Heart right ventricle (tissue), 16 donors: ENCODE results near the gene ABI1. TPM values are rescaled to one million over a fixed set of nuclear protein-coding genes. Genes with fewer than 3 reads are reported as not detected.
A peak's percentile ranks its signal among the peaks of the same experiment; 100 is the strongest.

ENCODE experiments used
- ATAC-seq, 8 donors: fragments of 200-7000 bp; cut with Tn5 transposase; one replicate each; pipeline ENCODE4 v1.9.1; 2020; ENCODE audit warnings: mild to moderate bottlenecking in 8 of 8, moderate library complexity in 8 of 8, moderate number of reproducible peaks in 1 of 8
- DNase-seq, 2 donors: peaks; one replicate each; pipeline ENCODE4 v3.0.0-alpha.2; 2020
- H3K27ac ChIP-seq, 10 donors: fragments of 200-600 bp; sonication (generic) in 2 of 10; one replicate each; pipeline versions ENCODE4 v1.5.0 to v1.8.0; 2020 to 2022; ENCODE audit warnings: mild to moderate bottlenecking in 3 of 10
- H3K27me3 ChIP-seq, 7 donors: fragments of 200-600 bp; one replicate each; pipeline ENCODE4 v1.8.0; 2021 to 2022; ENCODE audit warnings: mild to moderate bottlenecking in 2 of 7
- H3K36me3 ChIP-seq, 9 donors: fragments of 200-600 bp; sonication (generic) in 1 of 9; one replicate each; pipeline versions ENCODE4 v1.5.0 to v1.8.0; 2020 to 2022; ENCODE audit warnings: mild to moderate bottlenecking in 2 of 9
- H3K4me1 ChIP-seq, 9 donors: fragments of 200-600 bp; sonication (generic) in 1 of 9; one replicate each; pipeline versions ENCODE4 v1.5.0 to v1.8.0; 2020 to 2022; ENCODE audit warnings: mild to moderate bottlenecking in 4 of 9
- H3K4me3 ChIP-seq, 10 donors: fragments of 200-600 bp; sonication (generic) in 2 of 10; one replicate each; pipeline versions ENCODE4 v1.5.0 to v1.8.0; 2020 to 2022; ENCODE audit warnings: mild to moderate bottlenecking in 7 of 10, moderate library complexity in 2 of 10
- H3K9me3 ChIP-seq, 11 donors: fragments of 200-600 bp in 10 of 11; sonication (generic) in 2 of 11; one replicate each; pipeline versions ENCODE4 v1.5.0 to v1.8.0; 2013 to 2022; ENCODE audit warnings: mild to moderate bottlenecking in 2 of 11, control low read depth in 1 of 11, moderate library complexity in 1 of 11
- WGBS, 2 donors: extraction: QIAGEN DNeasy Blood & Tissue Kit; methylation state at CpG; one replicate each; pipeline ENCODE4 v1.1.7; 2013; ENCODE audit warnings: inconsistent platforms in 1 of 2; 5-methylcytosine and 5-hydroxymethylcytosine counted together
- intact Hi-C, 10 donors: fragments of 100-400 bp; cut with DNase I; formaldehyde crosslinking; loops; one replicate each; pipeline versions ENCODE4 v1.11.1 to v1.14.2; 2022
- polyA plus RNA-seq, 2 donors: library from polyadenylated mRNA; stranded (reverse); fragments of 200-250 nt; gene quantifications; one replicate each; pipeline ENCODE4 v1.2.3, GENCODE V29; 2013
- total RNA-seq, 10 donors: library from RNA; stranded (reverse); fragmentation: NEBNext Ultra II Directional in 3 of 10; extraction: Animal tissue kit (Norgen Biotek cat#: 25700) in 3 of 10; gene quantifications; one replicate each; pipeline versions ENCODE4 v1.2.1 to v1.2.4, GENCODE V29; 2021 to 2023
- TF ChIP-seq, protein P1 (sequence below), 9 donors: fragments of 200-600 bp; sonication (generic) in 2 of 9; IDR thresholded peaks; one replicate each; pipeline versions ENCODE4 v1.5.0 to v1.8.0; 2021 to 2022; ENCODE audit warnings: antibody characterized with exemption in 9 of 9, mild to moderate bottlenecking in 5 of 9, moderate library complexity in 1 of 9
- donor health status: Arrhythmogenic right ventricular cardiomyopathy.
- donor health status: ischemic (EF 13 %, LVEDD 7.1; RV severe dilation, severe dysfunction).
- donor health status: healthy with polysubstance abuse.
- donor health status: DM: no; HTN: yes; CAD: no.
- donor health status: DM: no; HTN: no; CAD: no.
- donor health status: ischemic (EF 25% LVEDD 6.9; RV normal size, moderate dysfunction).
- donor health status: ischemic (EF 25% LVEDD 5.7; RV mildly dilated, moderate dysfunction).
- donor health status: healthy.
- donor health status: DM: yes; HTN: yes; CAD: no.
- donor health status: Ischemic cardiomyopathy.
- donor health status: ischemic (EF 35%, LVEDD 5.7; RV mildly dilated, moderate dysfunction).
- donor health status: nonischemic (EF 11% LVEDD 7.7; RV severe dilation, severe dysfunction).
- donor health status: DM: yes; HTN: yes; CAD: no.
- donor health status: PGD.
- donor health status: ischemic (EF 29% LVEDD 5.4; RV normal size, mild dysfunction).
- donor health status: nonischemic (EF 23%, LVEDD 6.1; RV moderate dilation, normal function).

ABI1 gene
- total and polyA plus RNA-seq, 12 donors = 14.6 to 39.3 (median 27.6) TPM

DNA sequence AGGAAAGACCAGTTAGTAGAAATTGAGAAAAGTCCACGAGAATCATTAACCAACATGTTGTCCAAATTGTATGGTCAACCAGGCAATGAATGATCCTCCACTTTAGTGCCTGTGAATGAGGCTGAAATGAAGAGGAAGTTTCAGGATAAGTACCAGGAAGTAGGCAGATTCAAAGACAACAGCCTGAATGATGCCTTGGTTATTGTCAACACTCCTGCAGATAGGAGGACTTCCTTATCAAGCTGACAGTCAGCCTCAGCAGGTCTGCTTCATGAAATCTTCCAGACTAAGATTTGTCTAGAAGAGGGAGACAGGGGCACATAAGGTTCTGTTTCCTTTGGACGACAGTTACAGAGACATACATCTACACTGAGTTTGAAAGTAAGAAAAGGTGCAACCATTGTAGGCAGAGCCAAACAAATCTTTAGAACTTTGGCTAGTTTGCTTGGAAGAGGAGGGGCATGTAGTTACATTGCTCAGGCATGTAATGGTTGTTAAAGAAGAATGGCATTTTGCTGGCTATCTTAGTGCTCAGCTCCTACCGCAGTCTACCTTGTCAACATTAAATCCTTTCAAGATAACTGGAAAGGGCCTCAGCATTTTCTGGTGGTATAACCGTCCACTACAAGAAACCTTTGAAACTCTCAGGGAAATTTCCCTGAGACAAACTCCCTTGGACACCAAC is 81.4 kb downstream of the ABI1 start:
- intact Hi-C loops = no loop called here
- ATAC-seq = peak in 1 of 8 donors; percentile 35
- Histone ChIP-seq H3K4me3 (no peak overlapping the region), H3K27me3 (no peaks in the 10 kb centered on the region), H3K36me3 (peaks cover 0 to 3% (median 0%) of the 10 kb centered on the region in 9 donors), H3K27ac (no peak overlapping the region), H3K9me3 (peaks cover 0 to 7% (median 0%) of the 10 kb centered on the region in 11 donors), H3K4me1 (peaks cover 4 to 30% (median 26%) of the 10 kb centered on the region in 9 donors)
- WGBS, 2 donors = 71 to 75% methylated on average over 4 of the region's 4 CpGs
- no peak for DNase-seq
- TF ChIP-seq, protein P1, sequence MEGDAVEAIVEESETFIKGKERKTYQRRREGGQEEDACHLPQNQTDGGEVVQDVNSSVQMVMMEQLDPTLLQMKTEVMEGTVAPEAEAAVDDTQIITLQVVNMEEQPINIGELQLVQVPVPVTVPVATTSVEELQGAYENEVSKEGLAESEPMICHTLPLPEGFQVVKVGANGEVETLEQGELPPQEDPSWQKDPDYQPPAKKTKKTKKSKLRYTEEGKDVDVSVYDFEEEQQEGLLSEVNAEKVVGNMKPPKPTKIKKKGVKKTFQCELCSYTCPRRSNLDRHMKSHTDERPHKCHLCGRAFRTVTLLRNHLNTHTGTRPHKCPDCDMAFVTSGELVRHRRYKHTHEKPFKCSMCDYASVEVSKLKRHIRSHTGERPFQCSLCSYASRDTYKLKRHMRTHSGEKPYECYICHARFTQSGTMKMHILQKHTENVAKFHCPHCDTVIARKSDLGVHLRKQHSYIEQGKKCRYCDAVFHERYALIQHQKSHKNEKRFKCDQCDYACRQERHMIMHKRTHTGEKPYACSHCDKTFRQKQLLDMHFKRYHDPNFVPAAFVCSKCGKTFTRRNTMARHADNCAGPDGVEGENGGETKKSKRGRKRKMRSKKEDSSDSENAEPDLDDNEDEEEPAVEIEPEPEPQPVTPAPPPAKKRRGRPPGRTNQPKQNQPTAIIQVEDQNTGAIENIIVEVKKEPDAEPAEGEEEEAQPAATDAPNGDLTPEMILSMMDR (IDR thresholded peaks at IDR 0.05) = no peak

DNA sequence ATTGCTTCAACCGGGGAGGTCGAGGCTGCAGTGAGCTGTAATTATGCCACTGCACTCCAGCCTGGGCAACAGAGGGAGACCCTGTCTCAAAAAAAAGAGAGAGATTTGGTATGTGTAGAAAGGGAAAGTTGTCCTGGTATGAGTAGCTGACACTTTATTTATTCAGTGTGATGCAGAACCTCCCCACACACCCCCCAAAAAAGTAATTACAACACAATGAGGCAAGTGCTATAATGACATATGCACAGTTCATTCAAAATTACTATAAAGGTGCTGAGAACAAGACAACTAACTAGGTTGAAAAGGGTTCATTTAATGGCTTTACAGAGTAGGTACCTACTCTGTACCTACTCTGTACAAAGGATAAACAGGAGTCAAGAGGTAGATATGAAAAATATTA is 83.1 kb downstream of the ABI1 start:
- Histone ChIP-seq H3K4me3 (no peak overlapping the region), H3K4me1 (peaks cover 4 to 37% (median 26%) of the 10 kb centered on the region in 9 donors), H3K36me3 (peaks cover 0 to 3% (median 0%) of the 10 kb centered on the region in 9 donors), H3K9me3 (peaks cover 0 to 7% (median 0%) of the 10 kb centered on the region in 11 donors), H3K27me3 (no peaks in the 10 kb centered on the region), H3K27ac (no peak overlapping the region)
- WGBS, 2 donors = 91 to 95% methylated on average over 2 of the region's 2 CpGs
- DNase-seq (no peak), ATAC-seq (no peak)
- intact Hi-C loops = no loop called here
- TF ChIP-seq, protein P1 (IDR thresholded peaks at IDR 0.05) = no peak

DNA sequence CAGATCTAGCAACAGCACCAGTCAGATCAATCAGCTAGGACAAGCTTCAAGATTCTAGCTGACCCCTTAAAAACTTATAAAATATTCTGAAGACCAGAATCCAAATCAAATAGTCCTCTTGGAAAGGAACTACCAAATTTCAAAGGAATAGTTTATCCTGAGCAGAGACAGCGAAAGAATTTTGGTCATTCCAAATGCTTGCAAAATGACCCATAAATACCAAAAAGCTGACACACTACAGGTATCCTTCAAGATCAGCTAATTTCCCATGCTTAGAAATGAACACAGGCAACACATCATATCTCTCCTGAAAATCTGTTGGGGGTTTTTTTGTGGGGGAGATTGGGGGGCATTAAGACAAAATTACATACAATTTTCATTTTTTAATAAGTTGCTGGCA is 84.5 kb downstream of the ABI1 start:
- no peak overlapping the region for H3K27ac ChIP-seq
- peaks cover 2 to 29% (median 16%) of the 10 kb centered on the region in 9 donors for H3K4me1 ChIP-seq
- peaks cover 0 to 7% (median 0%) of the 10 kb centered on the region in 11 donors for H3K9me3 ChIP-seq
- no peak for DNase-seq
- TF ChIP-seq, protein P1 (IDR thresholded peaks at IDR 0.05) = no peak
- no peak for ATAC-seq
- intact Hi-C loops = no loop called here
- H3K36me3 ChIP-seq = peaks cover 0 to 3% (median 0%) of the 10 kb centered on the region in 9 donors
- H3K27me3 ChIP-seq = no peaks in the 10 kb centered on the region
- H3K4me3 ChIP-seq = no peak overlapping the region
- 98 to 100% methylated on average over 1 of the region's 1 CpG for WGBS, 2 donors

DNA sequence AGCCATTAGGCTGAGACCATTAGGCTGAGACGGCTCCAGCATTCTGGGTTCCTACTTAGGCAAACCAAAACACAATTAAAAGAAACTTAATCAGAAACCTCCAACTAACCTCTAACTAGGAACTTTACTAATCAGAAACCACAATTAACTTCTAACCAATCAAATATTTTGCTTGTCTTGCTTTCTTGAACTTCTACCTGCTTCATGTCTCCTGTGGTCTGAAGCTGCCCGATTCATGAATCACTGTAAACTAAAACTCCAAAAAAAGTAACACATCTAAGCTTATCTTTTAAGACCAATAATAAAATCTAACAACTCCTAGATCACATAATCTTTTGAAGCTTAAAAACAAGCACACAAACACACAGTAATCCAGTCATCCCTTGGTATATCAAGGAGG is 87.1 kb downstream of the ABI1 start:
- peaks cover 0 to 2% (median 0%) of the 10 kb centered on the region in 11 donors for H3K9me3 ChIP-seq
- TF ChIP-seq, protein P1 (IDR thresholded peaks at IDR 0.05) = no peak
- H3K4me3 ChIP-seq = no peak overlapping the region
- 96 to 100% methylated on average over 2 of the region's 2 CpGs for WGBS, 2 donors
- intact Hi-C loops = no loop called here
- H3K27ac ChIP-seq = no peak overlapping the region
- DNase-seq = no peak
- H3K4me1 ChIP-seq = peaks cover 0 to 8% (median 0%) of the 10 kb centered on the region in 9 donors
- ATAC-seq = no peak
- peaks cover 0 to 13% (median 0%) of the 10 kb centered on the region in 9 donors for H3K36me3 ChIP-seq
- no peaks in the 10 kb centered on the region for H3K27me3 ChIP-seq
